Osteocyte (in vitro differentiated cells): ENCODE data around the gene BAHD1. TPM values are rescaled to one million over a fixed set of nuclear protein-coding genes. Genes with fewer than 3 reads are reported as not detected.

Source experiments
- DNase-seq: peaks from one replicate; pipeline ENCODE4 v3.0.0; 2021; ENCODE audit warnings: mixed read lengths; ENCODE audit not compliant: unreplicated experiment; ENCODE audit errors: extremely low spot score
- H3K27ac Mint-ChIP-seq: one replicate; pipeline ENCODE4 v1.8.0; 2021; ENCODE audit warnings: mild to moderate bottlenecking, mixed read lengths; ENCODE audit not compliant: unreplicated experiment
- H3K27me3 Mint-ChIP-seq: one replicate; pipeline ENCODE4 v1.8.0; 2021; ENCODE audit warnings: mixed read lengths; ENCODE audit not compliant: unreplicated experiment
- H3K36me3 Mint-ChIP-seq: one replicate; pipeline ENCODE4 v1.8.0; 2021; ENCODE audit warnings: mixed read lengths; ENCODE audit not compliant: unreplicated experiment
- H3K4me1 Mint-ChIP-seq: one replicate; pipeline ENCODE4 v1.8.0; 2021; ENCODE audit warnings: mixed read lengths; ENCODE audit not compliant: unreplicated experiment
- H3K4me3 Mint-ChIP-seq: one replicate; pipeline ENCODE4 v1.8.0; 2021; ENCODE audit warnings: mild to moderate bottlenecking, moderate library complexity, mixed read lengths; ENCODE audit not compliant: unreplicated experiment
- H3K9me3 Mint-ChIP-seq: one replicate; pipeline ENCODE4 v1.8.0; 2021; ENCODE audit warnings: mixed read lengths; ENCODE audit not compliant: unreplicated experiment
- CTCF ChIP-seq: fragments of 200-600 bp; sonication (generic); IDR thresholded peaks from 2 replicates; pipeline ENCODE4 v1.5.0; 2021; ENCODE audit warnings: antibody characterized with exemption, mild to moderate bottlenecking, moderate library complexity
- total RNA-seq: library from RNA; stranded (reverse); gene quantifications from 2 replicates; pipeline ENCODE4 v1.2.1, GENCODE V29; 2021

BAHD1 gene
- total RNA-seq, 1 donor from 2014 or later: 26.4 TPM

- Mint-ChIP-seq H3K9me3 (no peaks in the 10 kb centered on the region), H3K4me3 (no peak overlapping the region), H3K36me3 (peaks cover 19% of the 10 kb centered on the region), H3K4me1 (no peaks in the 10 kb centered on the region), H3K27me3 (no peaks in the 10 kb centered on the region), H3K27ac (no peak overlapping the region)
- no peak for DNase-seq
- no peak for TF ChIP-seq CTCF
Observed at GRCh38 chr15:40463886-40464545, 23.3 kb downstream of the BAHD1 start.

GRCh38 chr15:40464595-40465185 lies 23.9 kb downstream of the BAHD1 start:
- no peak for TF ChIP-seq CTCF
- Mint-ChIP-seq H3K27me3 (no peaks in the 10 kb centered on the region), H3K4me1 (peaks cover 2% of the 10 kb centered on the region), H3K36me3 (peaks cover 19% of the 10 kb centered on the region), H3K9me3 (no peaks in the 10 kb centered on the region), H3K4me3 (no peak overlapping the region), H3K27ac (no peak overlapping the region)
- no peak for DNase-seq

GRCh38 chr15:40465939-40466338 lies 25.2 kb downstream of the BAHD1 start:
- H3K4me3 Mint-ChIP-seq: no peak overlapping the region
- peaks cover 19% of the 10 kb centered on the region for H3K36me3 Mint-ChIP-seq
- H3K27ac Mint-ChIP-seq: no peak overlapping the region
- H3K4me1 Mint-ChIP-seq: peaks cover 11% of the 10 kb centered on the region
- no peak for DNase-seq
- no peaks in the 10 kb centered on the region for H3K27me3 Mint-ChIP-seq
- no peaks in the 10 kb centered on the region for H3K9me3 Mint-ChIP-seq
- TF ChIP-seq CTCF: no peak

GRCh38 chr15:40466426-40467260 lies 25.9 kb downstream of the BAHD1 start:
- no peak overlapping the region for H3K4me3 Mint-ChIP-seq
- H3K9me3 Mint-ChIP-seq: no peaks in the 10 kb centered on the region
- DNase-seq: no peak
- no peak for TF ChIP-seq CTCF
- H3K27me3 Mint-ChIP-seq: no peaks in the 10 kb centered on the region
- H3K27ac Mint-ChIP-seq: no peak overlapping the region
- peaks cover 13% of the 10 kb centered on the region for H3K4me1 Mint-ChIP-seq
- H3K36me3 Mint-ChIP-seq: peaks cover 19% of the 10 kb centered on the region

- Mint-ChIP-seq H3K9me3 (no peaks in the 10 kb centered on the region), H3K27me3 (no peaks in the 10 kb centered on the region), H3K27ac (no peak overlapping the region), H3K36me3 (peaks cover 19% of the 10 kb centered on the region), H3K4me1 (peaks cover 17% of the 10 kb centered on the region), H3K4me3 (no peak overlapping the region)
- no peak for DNase-seq
- no peak for TF ChIP-seq CTCF
Observed at GRCh38 chr15:40467261-40467615, 26.5 kb downstream of the BAHD1 start.
